GM12801 (cell line): ENCODE measurements around the gene MAX.

Experiments used
- TF ChIP-seq, protein P1 (sequence below): IDR thresholded peaks from one replicate; pipeline ENCODE4 v1.5.1; 2011; ENCODE audit warnings: control low read depth; ENCODE audit not compliant: insufficient read length; ENCODE audit errors: extremely low read depth

The MAX gene

DNA sequence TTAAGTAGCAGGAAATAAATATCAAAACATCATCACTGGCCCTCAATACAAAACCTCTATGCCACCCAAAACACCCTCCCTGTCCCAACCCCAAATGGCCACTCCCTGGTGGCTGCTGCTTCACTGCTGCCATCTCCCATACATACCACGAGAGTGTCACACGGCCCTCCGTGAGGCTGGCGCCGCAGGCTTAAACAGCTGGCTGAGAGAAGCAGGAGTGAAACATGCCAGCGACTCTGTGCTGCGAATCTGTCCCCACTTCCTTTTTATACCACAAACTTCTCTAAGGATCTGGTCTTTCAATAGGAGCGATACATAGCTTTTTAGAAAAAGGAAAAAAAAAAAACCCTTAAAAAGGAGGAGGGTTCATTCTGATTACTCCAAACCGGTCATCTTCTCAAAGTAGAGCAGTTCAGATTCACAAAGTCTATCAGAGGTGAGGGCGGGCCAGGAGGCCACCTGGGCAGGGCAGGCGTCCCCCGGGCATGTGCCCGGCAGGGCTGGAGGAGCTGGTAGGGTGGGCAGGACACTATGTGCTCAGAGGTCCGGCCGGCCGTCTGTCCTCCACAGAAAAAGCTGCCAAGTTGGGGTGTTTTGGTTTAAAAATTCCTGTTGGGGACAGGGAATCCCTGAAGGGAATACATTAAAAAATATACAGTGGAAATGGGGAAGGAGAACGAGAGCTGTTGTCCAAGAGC, 26.5 kb downstream of the MAX start:
- TF ChIP-seq, protein P1, sequence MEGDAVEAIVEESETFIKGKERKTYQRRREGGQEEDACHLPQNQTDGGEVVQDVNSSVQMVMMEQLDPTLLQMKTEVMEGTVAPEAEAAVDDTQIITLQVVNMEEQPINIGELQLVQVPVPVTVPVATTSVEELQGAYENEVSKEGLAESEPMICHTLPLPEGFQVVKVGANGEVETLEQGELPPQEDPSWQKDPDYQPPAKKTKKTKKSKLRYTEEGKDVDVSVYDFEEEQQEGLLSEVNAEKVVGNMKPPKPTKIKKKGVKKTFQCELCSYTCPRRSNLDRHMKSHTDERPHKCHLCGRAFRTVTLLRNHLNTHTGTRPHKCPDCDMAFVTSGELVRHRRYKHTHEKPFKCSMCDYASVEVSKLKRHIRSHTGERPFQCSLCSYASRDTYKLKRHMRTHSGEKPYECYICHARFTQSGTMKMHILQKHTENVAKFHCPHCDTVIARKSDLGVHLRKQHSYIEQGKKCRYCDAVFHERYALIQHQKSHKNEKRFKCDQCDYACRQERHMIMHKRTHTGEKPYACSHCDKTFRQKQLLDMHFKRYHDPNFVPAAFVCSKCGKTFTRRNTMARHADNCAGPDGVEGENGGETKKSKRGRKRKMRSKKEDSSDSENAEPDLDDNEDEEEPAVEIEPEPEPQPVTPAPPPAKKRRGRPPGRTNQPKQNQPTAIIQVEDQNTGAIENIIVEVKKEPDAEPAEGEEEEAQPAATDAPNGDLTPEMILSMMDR, result no peak

DNA sequence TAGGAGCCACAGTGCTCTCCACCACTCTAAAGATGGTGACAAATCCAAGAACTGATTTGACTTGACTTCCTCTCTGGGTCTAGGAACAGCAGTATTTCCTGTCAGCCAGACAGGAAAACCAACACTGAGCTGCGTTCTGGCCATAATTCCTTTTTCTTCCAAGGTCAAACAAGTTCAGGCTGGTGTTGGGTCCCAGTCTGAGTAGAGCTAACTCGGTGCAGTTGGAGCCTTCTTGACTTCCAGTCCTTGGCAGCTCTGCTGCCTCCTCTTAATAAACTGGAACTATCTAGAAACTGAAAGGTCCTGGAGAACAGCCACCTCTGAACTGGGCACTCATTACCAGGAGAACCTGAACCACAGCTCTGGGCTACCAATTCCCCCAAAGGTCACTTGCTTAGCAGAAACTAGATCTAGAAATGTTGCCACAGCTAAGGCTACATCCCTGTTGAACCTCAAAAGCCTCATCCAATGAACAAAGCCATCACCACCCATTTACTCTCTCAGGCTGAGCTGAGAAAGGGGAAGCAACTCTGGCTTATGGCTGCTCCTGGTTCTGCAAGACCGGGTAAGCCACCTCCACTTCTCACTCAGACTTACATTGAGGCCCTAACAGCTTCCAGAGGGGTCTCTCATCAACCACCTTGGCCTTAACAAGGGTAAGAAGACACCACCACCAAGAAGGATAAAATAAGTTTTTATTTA, 27.7 kb downstream of the MAX start:
- TF ChIP-seq, protein P1, result no peak

DNA sequence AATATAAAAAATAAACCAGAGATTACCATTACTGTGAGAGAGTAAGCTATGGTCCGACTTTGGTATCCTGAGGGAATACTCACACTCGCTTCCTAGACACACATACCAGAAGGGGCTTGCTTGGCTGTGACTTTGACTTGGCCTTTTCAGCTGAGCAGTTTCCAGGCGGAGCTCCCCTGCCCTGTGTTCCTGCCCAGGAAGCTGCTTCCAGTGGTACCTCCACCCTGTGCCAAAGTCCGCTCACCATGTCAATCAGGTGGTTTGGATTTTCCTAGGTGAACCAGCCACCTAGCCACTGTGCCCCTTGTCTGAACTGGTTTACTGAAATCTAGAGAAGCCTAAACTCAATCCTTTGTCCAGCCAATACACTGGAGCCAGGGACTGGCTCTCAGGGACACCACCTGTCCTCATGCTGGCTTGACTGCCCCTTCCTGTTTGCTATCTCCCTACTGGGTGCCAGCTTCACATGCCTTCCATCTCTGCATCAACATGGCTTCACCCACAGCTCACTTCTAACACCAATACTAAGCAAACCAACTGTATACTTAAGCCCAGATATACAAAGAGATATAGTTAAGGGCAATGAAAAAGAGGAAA, 28.6 kb downstream of the MAX start:
- TF ChIP-seq, protein P1, result no peak

DNA sequence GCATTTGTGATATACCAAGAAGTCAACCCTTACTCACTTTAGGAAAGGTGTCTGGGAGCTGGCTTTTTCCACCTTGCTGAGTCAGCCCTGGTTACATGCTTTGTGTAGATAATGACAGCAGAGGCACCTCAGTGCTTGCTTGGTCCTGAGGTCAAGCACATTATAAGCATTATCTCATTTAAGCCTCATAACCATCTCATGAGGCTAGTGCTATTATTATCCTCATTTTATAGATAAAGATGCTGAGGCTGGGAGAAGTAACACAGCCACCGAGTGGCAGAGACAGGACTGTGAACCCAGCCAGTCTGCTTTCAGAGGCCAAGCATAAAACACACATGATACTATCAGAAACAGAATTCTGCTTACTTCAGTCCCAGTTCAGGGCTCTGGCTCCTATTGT, 29.4 kb downstream of the MAX start:
- TF ChIP-seq, protein P1, result no peak

DNA sequence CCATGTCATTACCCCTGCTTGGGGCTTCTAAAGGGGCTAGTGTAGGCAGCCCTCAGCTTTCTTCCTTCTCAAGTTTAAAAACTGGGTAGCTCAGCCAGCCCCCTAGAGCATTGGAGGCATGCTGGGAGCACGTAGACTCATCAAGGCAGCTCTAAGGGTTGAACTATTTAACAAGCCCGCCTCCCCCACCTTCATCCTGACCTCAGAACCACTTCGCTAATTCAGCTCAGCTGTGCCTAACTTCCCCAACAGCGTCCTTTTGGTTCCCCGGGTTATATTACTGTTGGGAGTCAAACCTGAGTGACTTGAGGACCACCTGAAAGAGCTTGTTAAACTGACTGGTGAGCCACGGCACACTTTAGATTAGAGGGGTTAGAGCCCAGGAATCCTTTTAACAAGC, 30.1 kb downstream of the MAX start:
- TF ChIP-seq, protein P1, result no peak

DNA sequence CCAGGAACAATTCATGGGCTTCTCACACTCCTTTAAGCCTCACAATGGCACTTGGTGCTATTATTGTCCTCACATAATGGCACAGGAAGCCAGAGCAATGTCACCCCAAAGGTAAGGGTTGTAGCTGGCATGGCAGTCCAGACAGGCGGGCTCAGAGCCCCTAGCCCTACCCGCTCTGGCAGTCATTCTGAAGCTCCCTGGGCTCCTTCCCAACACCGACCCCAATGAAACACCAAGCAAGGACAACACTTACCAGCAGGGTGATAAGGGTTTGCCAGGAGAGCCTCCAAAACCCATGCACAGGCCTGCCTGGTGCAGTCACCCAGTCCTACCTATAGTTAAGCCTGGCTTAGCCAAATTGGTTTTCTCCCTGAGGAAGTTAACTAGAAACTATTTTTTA, 30.8 kb downstream of the MAX start:
- TF ChIP-seq, protein P1, result no peak

DNA sequence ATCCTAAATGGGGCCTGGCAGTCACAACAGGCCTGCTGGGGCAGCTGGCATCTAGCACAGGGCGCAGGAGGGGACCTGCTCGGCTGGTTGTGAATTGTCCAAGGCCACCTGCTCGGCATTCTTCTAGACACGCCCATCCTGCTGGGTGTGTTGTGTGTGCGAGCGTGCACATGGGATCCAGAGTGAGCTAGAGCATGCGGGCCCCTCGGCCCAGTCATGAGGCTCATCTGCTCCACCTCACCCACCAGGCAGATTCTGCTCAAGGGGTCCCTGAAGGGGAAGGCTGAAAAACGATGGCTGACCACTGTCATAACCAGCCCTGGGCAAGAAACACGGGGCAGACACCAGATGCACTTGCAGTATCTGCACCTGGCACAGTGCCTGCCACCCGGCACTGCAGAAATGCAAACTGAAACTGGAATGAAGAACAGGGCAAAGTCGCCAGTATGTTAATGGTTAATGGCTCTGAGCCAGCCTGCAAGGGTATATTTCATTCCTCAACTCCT, 31.8 kb downstream of the MAX start:
- TF ChIP-seq, protein P1, result no peak
